T47D (cell line): ENCODE data around the gene GCK.

Experiments
- DNase-seq, 2 experiments: peaks; one replicate each; pipeline versions ENCODE4 v3.0.0 to v3.0.0-alpha.2; 2011 to 2012; ENCODE audit warnings: low read depth in 1 of 2, low spot score in 1 of 2
- JUND ChIP-seq: IDR thresholded peaks from 2 replicates; pipeline ENCODE4 v1.6.1; 2012; ENCODE audit warnings: low read depth
- in situ Hi-C: cut with HindIII; loops from 2 replicates; pipeline ENCODE4 v1.10.0; 2016; ENCODE audit warnings: low sequenced_read_pairs, low pct_unique_long_range_greater_than_20kb

Gene GCK

GRCh38 chr7:44116789-44117666, 72.2 kb downstream of the GCK start:
- in situ Hi-C loops, result no loop called here
- TF ChIP-seq JUND, result no peak

DNA sequence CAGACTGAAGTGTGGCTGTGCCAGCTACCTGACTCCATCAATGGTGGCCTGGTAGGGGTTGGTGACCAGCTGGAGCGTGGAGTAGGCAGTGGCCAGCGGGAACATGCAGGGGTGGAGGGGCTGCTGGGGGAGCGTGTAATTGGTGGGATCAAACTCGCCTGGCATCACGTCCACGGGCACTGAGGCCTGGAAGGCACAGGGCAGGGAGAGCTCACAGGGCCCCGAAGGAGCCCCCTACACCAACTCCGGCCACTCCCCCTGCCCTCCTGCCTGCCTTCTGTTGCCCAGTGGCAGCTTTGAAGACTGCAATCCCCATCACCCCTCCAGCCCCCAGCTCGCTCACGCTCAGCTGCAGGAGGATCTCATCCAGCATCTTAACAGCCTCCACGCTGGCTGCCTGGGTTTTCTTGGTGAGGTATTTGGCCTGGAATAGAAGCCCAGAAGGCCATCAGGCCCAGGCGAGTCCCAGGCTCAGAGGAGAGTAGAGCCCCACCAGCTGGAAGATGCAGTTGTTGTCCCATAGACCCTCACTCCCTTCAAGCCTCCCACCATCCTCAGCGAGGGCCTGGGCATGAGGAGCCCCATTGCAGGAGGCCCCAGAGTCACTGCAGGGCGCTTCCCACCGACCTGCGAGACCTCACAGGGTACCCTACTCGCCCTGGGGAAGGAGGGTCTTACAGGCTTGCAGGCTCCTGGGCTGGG, 73.0 kb downstream of the GCK start:
- in situ Hi-C loops, result no loop called here
- no peak for DNase-seq
- no peak for TF ChIP-seq JUND

More at GRCh38 chr7:44116789-44117666, 72.2 kb downstream of the GCK start:
- no peak for DNase-seq

GRCh38 chr7:44114586-44115310, 74.5 kb downstream of the GCK start:
- no peak for DNase-seq
- in situ Hi-C loops, result no loop called here
- no peak for TF ChIP-seq JUND

DNA sequence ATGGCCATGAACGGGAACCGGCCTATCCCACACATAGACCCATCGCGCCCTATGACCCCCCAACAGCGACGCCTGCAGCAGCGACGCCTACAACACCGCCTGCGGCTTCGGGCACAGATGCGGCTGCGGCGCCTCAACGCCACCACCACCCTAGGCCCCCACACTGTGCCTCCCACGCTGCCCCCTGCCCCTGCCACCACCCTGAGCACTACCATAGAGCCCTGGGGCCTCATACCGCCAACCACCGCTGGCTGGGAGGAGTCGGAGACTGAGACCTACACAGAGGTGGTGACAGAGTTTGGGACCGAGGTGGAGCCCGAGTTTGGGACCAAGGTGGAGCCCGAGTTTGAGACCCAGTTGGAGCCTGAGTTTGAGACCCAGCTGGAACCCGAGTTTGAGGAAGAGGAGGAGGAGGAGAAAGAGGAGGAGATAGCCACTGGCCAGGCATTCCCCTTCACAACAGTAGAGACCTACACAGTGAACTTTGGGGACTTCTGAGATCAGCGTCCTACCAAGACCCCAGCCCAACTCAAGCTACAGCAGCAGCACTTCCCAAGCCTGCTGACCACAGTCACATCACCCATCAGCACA, 75.4 kb downstream of the GCK start:
- in situ Hi-C loops, result no loop called here
- DNase-seq, result no peak

GRCh38 chr7:44112997-44113763, 76.1 kb downstream of the GCK start:
- no peak for TF ChIP-seq JUND
- in situ Hi-C loops, result no loop called here
- no peak for DNase-seq

More for the DNA sequence above, 75.4 kb downstream of the GCK start:
- no peak for TF ChIP-seq JUND

- no peak for TF ChIP-seq JUND
- in situ Hi-C loops, result no loop called here
- DNase-seq, result no peak
Observed at GRCh38 chr7:44112231-44112996, 76.8 kb downstream of the GCK start.

GRCh38 chr7:44111761-44112160, 77.5 kb downstream of the GCK start:
- in situ Hi-C loops, result no loop called here
- no peak for TF ChIP-seq JUND
- no peak for DNase-seq

- TF ChIP-seq JUND, result no peak
- in situ Hi-C loops, result no loop called here
- peak; percentile 23 to 24 for DNase-seq
Observed at GRCh38 chr7:44110719-44111635, 78.3 kb downstream of the GCK start.

DNA sequence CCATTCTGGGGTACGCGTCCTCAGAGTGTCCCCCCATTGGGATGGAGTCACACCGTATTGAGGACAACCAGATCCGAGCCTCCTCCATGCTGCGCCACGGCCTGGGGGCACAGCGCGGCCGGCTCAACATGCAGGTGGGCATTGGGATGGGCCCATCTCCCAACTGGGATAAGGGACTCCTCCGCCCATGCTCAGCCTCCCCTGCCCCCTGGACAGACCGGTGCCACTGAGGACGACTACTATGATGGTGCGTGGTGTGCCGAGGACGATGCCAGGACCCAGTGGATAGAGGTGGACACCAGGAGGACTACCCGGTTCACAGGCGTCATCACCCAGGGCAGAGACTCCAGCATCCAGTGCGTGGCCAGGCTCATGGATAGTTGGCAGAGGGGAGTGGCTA, 79.2 kb downstream of the GCK start:
- in situ Hi-C loops, result no loop called here
- no peak for DNase-seq
- TF ChIP-seq JUND, result no peak
